Activated CD4-positive, alpha-beta T cell treated with anti-CD3 and anti-CD28 coated beads, Interleukin-2, amount 10 ng/mL, durations not matched to agents 24 days and 14 days (primary cell): ENCODE measurements around the gene AOPEP. TPM values are rescaled to one million over a fixed set of nuclear protein-coding genes. Genes with fewer than 3 reads are reported as not detected.

ENCODE experiments used
- DNase-seq: peaks from one replicate; pipeline ENCODE4 v3.0.0; 2022
- H3K27ac Mint-ChIP-seq: one replicate; pipeline ENCODE4 v1.8.0; 2022; ENCODE audit warnings: mild to moderate bottlenecking, mixed read lengths
- H3K27me3 Mint-ChIP-seq: one replicate; pipeline ENCODE4 v1.8.0; 2022; ENCODE audit warnings: mixed read lengths
- H3K36me3 Mint-ChIP-seq: one replicate; pipeline ENCODE4 v1.8.0; 2022; ENCODE audit warnings: low read depth, mild to moderate bottlenecking, mixed read lengths
- H3K4me1 Mint-ChIP-seq: one replicate; pipeline ENCODE4 v1.8.0; 2021; ENCODE audit warnings: mixed read lengths
- H3K4me3 Mint-ChIP-seq: one replicate; pipeline ENCODE4 v1.8.0; 2022; ENCODE audit warnings: mild to moderate bottlenecking, moderate library complexity, mixed read lengths
- H3K9me3 Mint-ChIP-seq: one replicate; pipeline ENCODE4 v1.8.0; 2021; ENCODE audit warnings: mixed read lengths
- intact Hi-C: fragments of 100-400 bp; cut with micrococcal nuclease; formaldehyde crosslinking; loops from one replicate; pipeline ENCODE4 v1.15.1; 2023
- total RNA-seq: library from RNA; stranded (reverse); gene quantifications from 2 replicates; pipeline ENCODE4 v1.2.3, GENCODE V29; 2022

AOPEP gene
- total RNA-seq, 1 donor from 2014 or later, result 20.7 TPM

GRCh38 chr9:95128177-95128524 lies 401.7 kb downstream of the AOPEP start:
- DNase-seq, result no peak
- Mint-ChIP-seq H3K4me3 (no peak overlapping the region), H3K27ac (no peak overlapping the region), H3K9me3 (no peaks in the 10 kb centered on the region), H3K36me3 (peaks cover 3% of the 10 kb centered on the region), H3K4me1 (peaks cover 4% of the 10 kb centered on the region), H3K27me3 (no peaks in the 10 kb centered on the region)
- intact Hi-C loops, result loop anchor here (5.0 kb wide), 2 partner anchors 401 to 461 kb away; partner anchors contain the start of gene AOPEP

GRCh38 chr9:95129476-95130291 lies 403.2 kb downstream of the AOPEP start:
- H3K4me3 Mint-ChIP-seq, result no peak overlapping the region
- H3K36me3 Mint-ChIP-seq, result peaks cover 3% of the 10 kb centered on the region
- intact Hi-C loops, result loop anchor here (5.0 to 10.0 kb wide), 4 partner anchors 135 to 1088 kb away; partner anchors contain the start of gene AOPEP
- no peak overlapping the region for H3K27ac Mint-ChIP-seq
- peaks cover 4% of the 10 kb centered on the region for H3K4me1 Mint-ChIP-seq
- H3K27me3 Mint-ChIP-seq, result no peaks in the 10 kb centered on the region
- DNase-seq, result no peak
- H3K9me3 Mint-ChIP-seq, result no peaks in the 10 kb centered on the region

GRCh38 chr9:95130484-95130883 lies 404.0 kb downstream of the AOPEP start:
- no peaks in the 10 kb centered on the region for H3K27me3 Mint-ChIP-seq
- H3K27ac Mint-ChIP-seq, result no peak overlapping the region
- H3K4me3 Mint-ChIP-seq, result no peak overlapping the region
- intact Hi-C loops, result loop anchor here (5.0 to 10.0 kb wide), 2 partner anchors 134 to 1087 kb away; no protein-coding TSS in a partner anchor
- H3K36me3 Mint-ChIP-seq, result peaks cover 2% of the 10 kb centered on the region
- DNase-seq, result no peak
- peaks cover 4% of the 10 kb centered on the region for H3K4me1 Mint-ChIP-seq
- no peaks in the 10 kb centered on the region for H3K9me3 Mint-ChIP-seq

GRCh38 chr9:95131023-95131943 lies 404.8 kb downstream of the AOPEP start:
- no peak overlapping the region for H3K27ac Mint-ChIP-seq
- DNase-seq, result peak; percentile 86
- H3K9me3 Mint-ChIP-seq, result no peaks in the 10 kb centered on the region
- no peaks in the 10 kb centered on the region for H3K27me3 Mint-ChIP-seq
- H3K36me3 Mint-ChIP-seq, result peaks cover 2% of the 10 kb centered on the region
- no peak overlapping the region for H3K4me3 Mint-ChIP-seq
- H3K4me1 Mint-ChIP-seq, result peaks cover 4% of the 10 kb centered on the region
- intact Hi-C loops, result loop anchor here (1.0 to 10.0 kb wide), 3 partner anchors 134 to 1086 kb away; no protein-coding TSS in a partner anchor

GRCh38 chr9:95132366-95133324 lies 406.1 kb downstream of the AOPEP start:
- Mint-ChIP-seq H3K27ac (no peak overlapping the region), H3K4me3 (no peak overlapping the region), H3K27me3 (no peaks in the 10 kb centered on the region), H3K9me3 (no peaks in the 10 kb centered on the region), H3K36me3 (peaks cover 2% of the 10 kb centered on the region), H3K4me1 (peaks cover 4% of the 10 kb centered on the region)
- DNase-seq, result no peak
- intact Hi-C loops, result loop anchor here (5.0 to 10.0 kb wide), 2 partner anchors 132 to 1085 kb away; no protein-coding TSS in a partner anchor

GRCh38 chr9:95133325-95133705 lies 406.8 kb downstream of the AOPEP start:
- no peaks in the 10 kb centered on the region for H3K9me3 Mint-ChIP-seq
- intact Hi-C loops, result loop anchor here (5.0 to 10.0 kb wide), 2 partner anchors 131 to 1084 kb away; no protein-coding TSS in a partner anchor
- peaks cover 2% of the 10 kb centered on the region for H3K36me3 Mint-ChIP-seq
- DNase-seq, result no peak
- H3K4me3 Mint-ChIP-seq, result no peak overlapping the region
- no peaks in the 10 kb centered on the region for H3K27me3 Mint-ChIP-seq
- no peak overlapping the region for H3K27ac Mint-ChIP-seq
- H3K4me1 Mint-ChIP-seq, result peaks cover 4% of the 10 kb centered on the region

GRCh38 chr9:95134457-95134881 lies 408.0 kb downstream of the AOPEP start:
- Mint-ChIP-seq H3K9me3 (no peaks in the 10 kb centered on the region), H3K27me3 (no peaks in the 10 kb centered on the region), H3K4me3 (no peak overlapping the region), H3K36me3 (peaks cover 2% of the 10 kb centered on the region), H3K27ac (no peak overlapping the region), H3K4me1 (peaks cover 4% of the 10 kb centered on the region)
- intact Hi-C loops, result loop anchor here (5.0 to 10.0 kb wide), 2 partner anchors 130 to 1083 kb away; no protein-coding TSS in a partner anchor
- DNase-seq, result no peak

GRCh38 chr9:95135756-95136155 lies 409.3 kb downstream of the AOPEP start:
- H3K9me3 Mint-ChIP-seq, result no peaks in the 10 kb centered on the region
- H3K4me1 Mint-ChIP-seq, result peaks cover 4% of the 10 kb centered on the region
- H3K27me3 Mint-ChIP-seq, result no peaks in the 10 kb centered on the region
- no peak overlapping the region for H3K4me3 Mint-ChIP-seq
- DNase-seq, result no peak
- intact Hi-C loops, result loop anchor here (10.0 kb wide), 1 partner anchor 129 kb away; no protein-coding TSS in a partner anchor
- peaks cover 2% of the 10 kb centered on the region for H3K36me3 Mint-ChIP-seq
- no peak overlapping the region for H3K27ac Mint-ChIP-seq

Other genes with a start within 250 kb of the AOPEP start
- gene PCAT7, start 171.6 kb upstream of the AOPEP start, total RNA-seq, result not detected in 2 replicates
- not detected in 2 replicates for gene FBP2, start 132.9 kb upstream of the AOPEP start, total RNA-seq
- not detected in 2 replicates for gene FBP1, start 87.2 kb upstream of the AOPEP start, total RNA-seq